Medulla oblongata (tissue), 1 donor: Measurements from ENCODE around the gene EGR2.
"Not testable (repeated sequence)": the region's sequence is repeated elsewhere in the genome, so short reads cannot be mapped to it uniquely, and the experiment has no call there.

Source experiments
- DNase-seq: peaks from one replicate; pipeline ENCODE4 v3.0.0-alpha.2; 2015; ENCODE audit errors: extremely low spot score

EGR2 gene

GRCh38 chr10:62795100-62795499 is 21.1 kb downstream of the EGR2 start:
- DNase-seq = no peak

DNA sequence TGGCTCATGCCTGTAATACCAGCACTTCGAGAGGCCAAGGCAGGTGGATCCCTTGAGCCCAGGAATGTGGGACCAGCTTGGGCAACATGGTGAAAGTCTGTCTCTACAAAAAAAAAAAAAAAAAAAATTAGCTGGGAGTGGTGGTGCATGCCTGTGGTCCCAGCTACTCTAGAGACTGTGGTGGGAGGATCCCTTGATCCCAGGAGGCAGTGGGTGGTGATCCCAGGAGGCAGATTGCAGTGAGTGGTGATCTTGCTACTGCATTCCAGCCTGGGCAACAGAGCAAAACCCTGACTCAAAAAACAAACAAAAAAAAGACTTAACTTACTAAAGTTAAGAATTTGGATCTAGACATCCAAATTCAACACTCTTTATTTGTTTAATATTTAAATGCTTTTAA is 21.9 kb downstream of the EGR2 start:
- no peak for DNase-seq

DNA sequence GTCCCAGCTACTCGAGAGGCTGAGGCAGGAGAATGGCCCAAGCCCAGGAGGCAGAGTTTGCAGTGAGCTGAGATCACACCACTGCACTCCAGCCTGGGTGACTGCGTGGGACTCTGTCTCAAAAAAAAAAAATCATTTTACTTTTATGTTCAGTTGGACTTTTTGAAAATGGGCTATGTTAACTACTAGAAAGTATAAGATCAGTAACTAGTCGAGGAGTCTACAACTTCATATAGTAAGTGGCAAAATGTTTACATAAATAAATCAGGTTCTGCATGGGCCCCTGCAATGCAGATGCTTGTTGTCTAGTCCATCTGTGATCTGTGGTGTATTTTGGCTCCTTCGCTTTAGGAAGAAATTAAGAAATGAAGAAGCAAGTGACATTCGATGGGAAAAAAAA is 23.9 kb downstream of the EGR2 start:
- no peak for DNase-seq

GRCh38 chr10:62790571-62790970 is 25.6 kb downstream of the EGR2 start:
- DNase-seq = no peak

- no peak for DNase-seq
Measured at GRCh38 chr10:62790019-62790555, 26.1 kb downstream of the EGR2 start.

DNA sequence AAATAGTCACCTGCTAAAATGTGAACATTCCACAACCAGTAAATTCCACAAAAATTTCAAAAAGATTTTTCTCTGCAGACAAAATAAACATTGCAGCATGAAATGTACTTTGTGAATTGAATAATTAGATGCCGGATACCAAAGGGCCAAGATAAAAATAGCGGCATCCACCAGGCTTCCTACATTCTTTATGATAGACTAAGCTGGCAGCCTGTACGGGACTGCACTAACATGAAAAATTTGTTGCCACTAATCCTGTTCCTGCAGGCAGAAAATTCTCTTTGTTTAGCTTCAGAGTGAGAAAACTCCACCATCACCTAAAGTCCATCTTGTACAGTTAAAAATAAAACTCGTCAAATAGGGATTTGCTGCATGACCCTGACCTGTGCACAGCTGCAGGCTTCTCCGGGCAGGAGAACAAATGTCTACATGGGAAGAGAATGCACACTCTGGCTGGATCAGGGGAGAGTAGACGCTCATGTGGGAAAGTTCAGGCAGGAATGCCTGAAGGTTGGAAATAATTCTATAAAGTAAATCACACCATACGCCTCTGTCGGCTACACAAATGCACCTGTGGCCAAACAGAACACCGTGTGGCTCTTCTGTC is 27.2 kb downstream of the EGR2 start:
- no peak for DNase-seq

DNA sequence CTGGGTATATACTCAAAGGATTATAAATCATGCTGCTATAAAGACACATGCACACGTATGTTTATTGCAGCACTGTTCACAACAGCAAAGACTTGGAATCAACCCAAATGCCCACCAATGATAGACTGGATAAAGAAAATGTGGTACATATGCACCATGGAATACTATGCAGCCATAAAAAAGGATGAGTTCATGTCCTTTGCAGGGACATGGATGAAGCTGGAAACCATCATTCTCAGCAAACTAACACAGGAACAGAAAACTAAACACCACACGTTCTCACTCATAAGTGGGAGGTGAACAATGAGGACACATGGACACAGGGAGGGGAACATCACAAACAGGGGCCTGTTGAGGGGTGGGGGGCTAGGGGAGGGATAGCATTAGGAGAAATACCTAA is 27.9 kb downstream of the EGR2 start:
- DNase-seq = not testable (repeated sequence)

DNA sequence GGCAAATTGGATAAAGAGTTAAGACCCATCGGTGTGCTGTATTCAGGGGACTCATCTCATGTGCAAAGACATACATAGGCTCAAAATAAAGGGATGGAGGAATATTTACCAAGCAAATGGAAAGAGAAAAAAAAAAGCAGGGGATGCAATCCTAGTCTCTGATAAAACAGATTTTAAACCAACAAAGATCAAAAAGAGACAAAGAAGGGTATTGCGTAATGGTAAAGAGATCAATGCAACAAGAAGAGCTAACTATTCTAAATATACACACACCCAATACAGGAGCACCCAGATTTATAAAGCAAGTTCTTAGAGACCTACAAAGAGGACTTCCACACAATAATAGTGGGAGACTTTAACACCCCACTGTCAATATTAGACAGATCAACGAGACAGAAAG is 31.6 kb downstream of the EGR2 start:
- not testable (repeated sequence) for DNase-seq

DNA sequence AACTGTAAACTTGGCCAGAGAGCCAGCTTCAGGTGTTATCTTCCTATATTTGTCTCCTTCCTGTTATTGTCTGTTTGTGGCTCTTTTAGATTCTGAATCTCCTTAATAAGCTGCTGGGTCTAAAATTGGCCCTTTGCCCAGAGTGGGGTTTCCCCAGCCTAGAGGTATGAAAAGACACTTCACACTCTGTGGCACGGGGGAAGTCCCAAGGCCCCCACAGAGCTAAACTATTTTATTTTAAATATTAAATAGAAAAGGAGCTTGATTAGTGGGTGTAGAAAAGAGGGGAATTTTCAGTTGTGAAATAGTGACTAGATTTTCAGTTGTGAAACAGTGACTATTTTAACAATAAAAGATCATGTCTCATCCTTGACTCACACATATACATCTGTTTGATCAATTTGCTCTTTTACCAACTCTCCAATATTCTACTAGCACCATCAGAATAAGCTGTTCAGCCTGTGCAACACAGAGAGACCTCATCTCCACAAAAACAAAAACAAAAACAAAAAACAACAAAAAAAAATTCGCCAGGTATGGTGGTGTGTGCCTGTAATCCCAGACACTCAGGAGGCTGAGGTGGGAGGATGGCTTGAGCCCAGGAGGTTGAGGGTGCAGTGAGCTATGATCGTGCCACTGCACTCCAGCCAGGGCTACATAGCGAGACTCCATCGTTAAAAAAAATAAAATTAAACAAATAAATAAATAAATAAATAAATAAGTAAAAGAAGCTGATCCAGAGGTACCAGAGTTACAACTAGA is 36.5 kb downstream of the EGR2 start:
- DNase-seq = no peak

DNA sequence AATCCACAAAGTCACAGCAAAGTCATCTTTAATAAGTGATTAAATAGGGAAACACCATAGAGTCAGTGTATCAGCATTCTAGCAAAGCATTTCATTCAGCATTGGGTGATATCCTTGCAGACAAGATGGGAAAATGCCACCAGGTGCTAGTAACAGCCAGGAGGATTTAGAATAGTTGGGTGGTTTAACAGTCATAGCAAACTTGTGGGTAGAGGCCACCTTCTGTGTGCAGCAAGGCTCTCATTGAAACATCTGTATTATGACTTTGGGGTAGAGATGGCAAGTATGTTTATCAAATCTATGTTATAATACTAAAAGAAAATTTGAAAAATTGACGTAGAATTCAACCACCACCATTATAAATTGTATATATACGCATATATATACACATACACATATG is 38.0 kb downstream of the EGR2 start:
- no peak for DNase-seq

GRCh38 chr10:62772186-62772974 is 43.8 kb downstream of the EGR2 start:
- DNase-seq = peak; percentile 34

DNA sequence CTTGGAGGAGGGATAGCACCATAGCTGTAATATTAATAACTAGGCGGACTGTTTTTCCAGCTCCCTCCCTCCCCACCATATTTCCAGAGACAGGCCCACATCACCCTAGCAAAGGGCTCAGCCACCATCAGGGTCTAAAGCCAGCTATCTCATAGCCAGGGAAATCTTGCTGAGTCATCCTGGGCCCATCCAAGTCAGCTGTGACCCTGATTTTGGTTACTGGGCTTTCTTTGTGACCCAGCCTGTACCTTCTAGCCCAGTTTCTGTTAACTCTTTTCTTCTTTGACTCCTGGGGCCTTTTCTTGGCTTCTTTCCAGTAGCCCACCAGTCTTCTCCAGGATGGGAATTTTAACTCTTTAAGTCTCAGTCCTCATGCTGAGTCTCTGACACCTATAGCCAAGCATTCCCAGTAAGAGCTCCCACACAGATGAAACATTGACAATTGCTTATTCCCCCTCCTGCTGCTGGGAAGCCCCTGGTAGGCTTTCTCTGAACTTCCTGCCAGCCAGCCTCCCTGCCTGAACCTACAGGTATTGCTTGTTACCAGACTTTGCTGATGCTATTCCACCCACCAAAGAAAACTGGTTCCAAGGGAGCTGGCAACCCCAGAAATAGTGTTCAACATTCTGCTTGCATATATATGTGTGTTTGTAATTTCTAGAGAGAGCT is 46.5 kb downstream of the EGR2 start:
- peak; percentile 25 for DNase-seq

DNA sequence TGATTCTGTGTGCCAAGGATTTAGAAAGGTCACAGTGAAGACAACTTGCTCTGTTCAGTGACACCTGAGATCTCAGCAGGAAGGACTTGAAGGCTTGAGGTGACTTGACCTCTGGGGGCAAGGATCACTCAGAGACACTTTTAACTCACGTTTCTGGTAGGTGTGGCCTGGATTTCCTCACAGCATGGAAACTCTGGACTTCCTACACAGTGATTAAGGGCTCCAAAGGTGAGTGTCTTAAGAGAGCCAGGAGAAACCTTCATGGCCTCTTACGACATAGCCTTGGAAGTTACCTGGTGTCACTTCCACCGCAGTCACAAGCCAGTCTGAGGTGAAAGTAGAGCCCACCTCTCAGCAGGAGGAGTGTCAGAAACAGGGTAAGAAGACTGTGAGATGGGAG is 49.8 kb downstream of the EGR2 start:
- DNase-seq = no peak

DNA sequence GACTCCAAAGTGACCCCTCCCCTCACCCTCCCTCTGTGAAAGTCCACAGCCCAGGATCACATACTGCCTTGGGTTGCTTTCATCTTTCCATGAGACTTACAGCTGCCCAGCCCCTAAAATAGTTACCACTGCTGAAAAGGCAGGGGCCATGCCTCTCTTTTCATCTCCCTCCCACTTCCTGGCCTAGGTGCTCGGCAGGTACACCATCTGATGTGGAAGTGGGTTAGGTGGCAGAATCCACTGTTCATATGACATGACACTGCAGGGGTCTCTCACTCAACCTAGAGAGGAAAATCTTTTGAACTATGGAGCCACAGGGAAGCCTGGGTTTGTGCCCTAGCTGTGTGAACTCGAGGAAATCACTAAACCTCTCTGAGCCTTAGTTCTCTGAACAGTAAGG is 50.4 kb downstream of the EGR2 start:
- no peak for DNase-seq

DNA sequence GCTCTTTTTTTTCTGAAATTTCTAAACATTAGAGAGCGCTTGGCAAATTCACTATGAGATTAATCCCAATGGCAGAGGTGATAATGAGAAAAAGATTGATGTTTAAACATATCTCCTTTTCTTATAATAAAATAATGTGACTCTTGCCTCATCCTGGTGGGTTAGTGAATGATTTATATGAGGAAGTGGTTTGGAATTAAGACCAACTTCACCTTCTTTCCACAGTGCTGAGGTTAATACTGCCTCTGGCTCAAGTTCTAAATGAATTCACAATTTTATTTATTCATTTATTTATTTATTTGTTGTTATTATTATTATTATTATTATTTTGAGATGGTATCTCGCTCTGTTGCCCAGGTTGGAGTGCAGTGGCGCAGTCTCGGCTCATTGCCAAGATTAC is 52.2 kb downstream of the EGR2 start:
- DNase-seq = no peak

DNA sequence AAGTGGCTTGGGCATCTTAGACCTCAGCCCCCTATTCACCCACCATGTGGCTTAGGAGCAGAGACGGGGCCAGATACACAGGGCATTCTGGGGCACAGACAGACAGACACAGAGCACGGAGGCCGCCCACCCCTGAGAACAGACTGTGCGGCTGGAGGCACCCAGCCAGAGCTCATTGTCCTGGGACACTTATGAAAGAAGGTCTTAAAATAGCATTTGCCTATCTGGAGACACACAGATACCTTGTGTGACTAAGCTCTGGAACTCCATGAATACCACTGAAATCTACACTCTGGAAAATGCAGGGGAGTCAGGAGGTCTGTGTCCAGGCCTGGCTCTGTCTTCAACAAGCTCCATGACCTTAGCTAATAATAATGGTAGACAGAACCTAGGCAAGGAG is 53.0 kb downstream of the EGR2 start:
- DNase-seq = no peak
